Stomach (tissue), 9 donors: ENCODE results near the gene INTS1. TPM values are rescaled to one million over a fixed set of nuclear protein-coding genes. Genes with fewer than 3 reads are reported as not detected.
A peak's percentile ranks its signal among the peaks of the same experiment; 100 is the strongest.

Experiments
- DNase-seq, 2 donors: peaks; one replicate each; pipeline versions ENCODE4 v3.0.0 to v3.0.0-alpha.2; 2013 to 2019
- H3K27ac ChIP-seq, 5 donors: fragments of 200-600 bp in 4 of 5; sonication (generic) in 4 of 5; one replicate each; pipeline ENCODE4 v1.5.1; 2013 to 2019; ENCODE audit warnings: mild to moderate bottlenecking in 1 of 5, moderate library complexity in 1 of 5
- H3K27me3 ChIP-seq, 3 donors: fragments of 200-600 bp; sonication (generic); one replicate each; pipeline ENCODE4 v1.5.1; 2017 to 2019; ENCODE audit warnings: mixed run types in 1 of 3
- H3K36me3 ChIP-seq, 4 donors: fragments of 200-600 bp; sonication (generic); 1 replicate in 3 of 4; 2 replicates in 1 of 4; pipeline ENCODE4 v1.5.1; 2016 to 2019
- H3K4me1 ChIP-seq, 4 donors: fragments of 200-600 bp; sonication (generic); one replicate each; pipeline ENCODE4 v1.5.1; 2016 to 2019
- H3K4me3 ChIP-seq, 4 donors: fragments of 200-600 bp; sonication (generic) in 3 of 4; one replicate each; pipeline ENCODE4 v1.5.1; 2016 to 2019; ENCODE audit warnings: mild to moderate bottlenecking in 1 of 4
- H3K9me3 ChIP-seq, 4 donors: fragments of 200-600 bp; sonication (generic); one replicate each; pipeline ENCODE4 v1.5.1; 2016 to 2019
- CTCF ChIP-seq, 7 experiments: fragments of 450-650 bp in 4 of 7; fragments of 200-600 bp in 3 of 7; sonication (generic) in 3 of 7; IDR thresholded peaks; one replicate each; pipeline ENCODE4 v1.5.1; 2016 to 2019; ENCODE audit warnings: antibody characterized with exemption in 7 of 7, control low read depth in 2 of 7, mild to moderate bottlenecking in 1 of 7
- EP300 ChIP-seq: sonication (generic); formaldehyde crosslinking; IDR thresholded peaks from one replicate; pipeline ENCODE4 v1.6.1; 2017; ENCODE audit warnings: antibody characterized with exemption
- POLR2A ChIP-seq, 4 donors: fragments of 450-650 bp; IDR thresholded peaks; one replicate each; pipeline ENCODE4 v1.6.1; 2016; ENCODE audit warnings: antibody characterized with exemption in 4 of 4, control low read depth in 2 of 4, mild to moderate bottlenecking in 1 of 4, moderate library complexity in 1 of 4
- POLR2AphosphoS5 ChIP-seq, 3 donors: sonication (generic); formaldehyde crosslinking; IDR thresholded peaks; one replicate each; pipeline ENCODE4 v1.6.1; 2016; ENCODE audit warnings: antibody characterized with exemption in 3 of 3
- WGBS, 5 donors: extraction: QIAGEN DNeasy Blood & Tissue Kit in 3 of 5; methylation state at CpG; one replicate each; pipeline versions ENCODE4 v1.1.5 to v1.1.7; 2013 to 2018; 5-methylcytosine and 5-hydroxymethylcytosine counted together
- intact Hi-C: fragments of 100-400 bp; cut with DNase I; formaldehyde crosslinking; loops from one replicate; pipeline ENCODE4 v1.15.1; 2023; ENCODE audit warnings: low total_unique reads
- polyA plus RNA-seq, 3 donors: library from polyadenylated mRNA; stranded (reverse); fragments of 200-250 nt; gene quantifications; one replicate each; pipeline ENCODE4 v1.2.3, GENCODE V29; 2013
- total RNA-seq, 5 donors: library from RNA; depleted of rRNA; stranded (reverse); fragments of >200 nt; gene quantifications; one replicate each; pipeline versions ENCODE4 v1.1.0 to v1.2.3, GENCODE V29; 2014 to 2016
- donor health status: healthy with polysubstance abuse.
- donor health status: Bipolar disorder and iron deficiency.
- donor health status: healthy.

Gene INTS1
- total and polyA plus RNA-seq, 8 donors, result 24.4 to 724 (median 56.2) TPM

GRCh38 chr7:1464694-1465093 lies 39.5 kb downstream of the INTS1 start:
- H3K36me3 ChIP-seq, result peaks cover 2 to 17% (median 13%) of the 10 kb centered on the region in 4 donors
- intact Hi-C loops, result no loop called here
- 71 to 84% (median 82%) methylated on average over 12 of the region's 12 CpGs for WGBS, 5 donors
- H3K9me3 ChIP-seq, result no peaks in the 10 kb centered on the region
- TF ChIP-seq POLR2A (IDR thresholded peaks at IDR 0.05) (no peak), CTCF (IDR thresholded peaks at IDR 0.05) (no peak), POLR2AphosphoS5 (IDR thresholded peaks at IDR 0.05) (no peak), EP300 (no peak)
- H3K27me3 ChIP-seq, result no peaks in the 10 kb centered on the region
- no peak overlapping the region for H3K27ac ChIP-seq
- no peak for DNase-seq
- peaks cover 49 to 77% (median 58%) of the 10 kb centered on the region in 4 donors for H3K4me1 ChIP-seq
- H3K4me3 ChIP-seq, result no peak overlapping the region

GRCh38 chr7:1463676-1464223 lies 40.4 kb downstream of the INTS1 start:
- Histone ChIP-seq H3K4me3 (no peak overlapping the region), H3K27me3 (no peaks in the 10 kb centered on the region), H3K27ac (peak overlapping the region in 1 of 5 donors; percentile 94), H3K36me3 (peaks cover 0 to 7% (median 4%) of the 10 kb centered on the region in 4 donors), H3K9me3 (no peaks in the 10 kb centered on the region), H3K4me1 (peaks cover 50 to 80% (median 63%) of the 10 kb centered on the region in 4 donors)
- TF ChIP-seq POLR2AphosphoS5 (IDR thresholded peaks at IDR 0.05), result no peak
- TF ChIP-seq CTCF (IDR thresholded peaks at IDR 0.05), result no peak
- no peak for TF ChIP-seq POLR2A (IDR thresholded peaks at IDR 0.05)
- no peak for TF ChIP-seq EP300
- intact Hi-C loops, result no loop called here
- no peak for DNase-seq
- whole genome bisulfite sequencing, 5 donors, result 53 to 66% (median 55%) methylated on average over 16 to 18 of the region's 18 CpGs

- peak overlapping the region; percentile 87 to 95 (median 92) for H3K27ac ChIP-seq
- peak overlapping the region in 2 of 4 donors; percentile 89 to 93 for H3K4me3 ChIP-seq
- H3K9me3 ChIP-seq, result no peaks in the 10 kb centered on the region
- intact Hi-C loops, result no loop called here
- H3K4me1 ChIP-seq, result peaks cover 63 to 90% (median 75%) of the 10 kb centered on the region in 4 donors
- no peaks in the 10 kb centered on the region for H3K27me3 ChIP-seq
- DNase-seq, result peak in 1 of 2 donors; percentile 43
- 45 to 60% (median 49%) methylated on average over 17 to 18 of the region's 18 CpGs for WGBS, 5 donors
- H3K36me3 ChIP-seq, result no peaks in the 10 kb centered on the region
- TF ChIP-seq CTCF (IDR thresholded peaks at IDR 0.05), result no peak
- TF ChIP-seq POLR2AphosphoS5 (IDR thresholded peaks at IDR 0.05), result no peak
- TF ChIP-seq POLR2A (IDR thresholded peaks at IDR 0.05), result no peak
These were observed 42.4 kb downstream of the INTS1 start for GRCh38 chr7:1461646-1462375.

- 12 to 22% (median 20%) methylated on average over 26 to 30 of the region's 30 CpGs for WGBS, 5 donors
- Histone ChIP-seq H3K27ac (peak overlapping the region; percentile 87 to 95 (median 92)), H3K4me1 (peaks cover 63 to 90% (median 75%) of the 10 kb centered on the region in 4 donors), H3K36me3 (no peaks in the 10 kb centered on the region), H3K27me3 (no peaks in the 10 kb centered on the region), H3K4me3 (peak overlapping the region; percentile 70 to 93 (median 84)), H3K9me3 (no peaks in the 10 kb centered on the region)
- DNase-seq, result peak; percentile 80 to 85
- no peak for TF ChIP-seq CTCF (IDR thresholded peaks at IDR 0.05)
- TF ChIP-seq POLR2AphosphoS5 (IDR thresholded peaks at IDR 0.05), result peak in 1 of 3 donors; percentile 57
- intact Hi-C loops, result no loop called here
These were observed 43.2 kb downstream of the INTS1 start for GRCh38 chr7:1460821-1461645.
